HepG2 (cell line): ENCODE data around the gene TFF2. TPM values are rescaled to one million over a fixed set of nuclear protein-coding genes. Genes with fewer than 3 reads are reported as not detected.

Experiments used
- ARNTL ChIP-seq: sonication (generic); formaldehyde crosslinking; IDR thresholded peaks from 2 replicates; pipeline ENCODE4 v1.4.0; 2020; ENCODE audit warnings: mild to moderate bottlenecking, missing genetic modification reagents
- FOSL1 ChIP-seq: sonication (generic); formaldehyde crosslinking; IDR thresholded peaks from 2 replicates; pipeline ENCODE4 v1.9.0; 2021; ENCODE audit warnings: missing genetic modification reagents, borderline replicate concordance
- FOXK2 ChIP-seq: fragments of 450-650 bp; IDR thresholded peaks from 2 replicates; pipeline ENCODE4 v1.6.1; 2016
- MTF2 ChIP-seq: sonication (generic); formaldehyde crosslinking; IDR thresholded peaks from 2 replicates; pipeline ENCODE4 v1.5.0; 2020; ENCODE audit warnings: missing genetic modification reagents, borderline replicate concordance
- PITX1 ChIP-seq: sonication (generic); formaldehyde crosslinking; IDR thresholded peaks from 2 replicates; pipeline ENCODE4 v1.5.1; 2020; ENCODE audit warnings: mild to moderate bottlenecking, missing genetic modification reagents
- SATB2 ChIP-seq: sonication (generic); formaldehyde crosslinking; IDR thresholded peaks from 2 replicates; pipeline ENCODE4 v1.5.0; 2020; ENCODE audit warnings: missing genetic modification reagents
- SP2 ChIP-seq: sonication (generic); formaldehyde crosslinking; IDR thresholded peaks from 2 replicates; pipeline ENCODE4 v1.5.1; 2020; ENCODE audit warnings: mild to moderate bottlenecking, missing genetic modification reagents
- TAF1 ChIP-seq: sonication (generic); formaldehyde crosslinking; IDR thresholded peaks from 2 replicates; pipeline ENCODE4 v1.4.0; 2020; ENCODE audit warnings: missing genetic modification reagents
- polyA plus RNA-seq, 8 experiments: library from polyadenylated mRNA; depleted of rRNA in 3 of 8; stranded (reverse) in 7 of 8; unstranded in 1 of 8; fragments of >200 nt; fragmentation: Illumina TruSeq in 4 of 8; extraction: Trizol in 4 of 8; gene quantifications; 2 replicates each; pipeline versions ENCODE4 v1.2.1 to v1.2.3, GENCODE V29; 2011 to 2016; ENCODE audit warnings: low read depth in 4 of 8, missing spikeins in 1 of 8, mixed read lengths in 1 of 8; ENCODE audit not compliant: insufficient read depth in 1 of 8
- total RNA-seq, 5 experiments: library from RNA; depleted of rRNA; stranded (reverse); fragments of >200 nt; fragmentation: Illumina TruSeq; extraction: Trizol; gene quantifications; 2 replicates each; pipeline ENCODE4 v1.2.3, GENCODE V29; 2016; ENCODE audit warnings: low read depth in 1 of 5
- TF ChIP-seq, protein P1 (sequence below): sonication (generic); formaldehyde crosslinking; IDR thresholded peaks from 2 replicates; pipeline ENCODE4 v1.4.0; 2020; ENCODE audit warnings: mild to moderate bottlenecking, missing genetic modification reagents
- TF ChIP-seq, protein P2 (sequence below): sonication (generic); formaldehyde crosslinking; conservative IDR thresholded peaks from 2 replicates; pipeline ENCODE4 v1.8.0; 2022; ENCODE audit warnings: low read depth, missing genetic modification reagents
- TF ChIP-seq, protein P3 (sequence below): sonication (generic); formaldehyde crosslinking; IDR thresholded peaks from 2 replicates; pipeline ENCODE4 v1.9.0; 2022; ENCODE audit warnings: missing genetic modification reagents, mild to moderate bottlenecking, borderline replicate concordance
- TF ChIP-seq, protein P4 (sequence below): sonication (generic); formaldehyde crosslinking; IDR thresholded peaks from 2 replicates; pipeline ENCODE4 v1.4.0; 2020; ENCODE audit warnings: missing genetic modification reagents, borderline replicate concordance
- TF ChIP-seq, protein P5 (sequence below): sonication (generic); formaldehyde crosslinking; IDR thresholded peaks from 2 replicates; pipeline ENCODE4 v1.4.0; 2020; ENCODE audit warnings: missing genetic modification reagents, borderline replicate concordance
- TF ChIP-seq, protein P6 (sequence below): sonication (generic); formaldehyde crosslinking; IDR thresholded peaks from 2 replicates; pipeline ENCODE4 v1.4.0; 2020; ENCODE audit warnings: missing genetic modification reagents, borderline replicate concordance
- TF ChIP-seq, protein P7 (sequence below): sonication (generic); formaldehyde crosslinking; IDR thresholded peaks from 2 replicates; pipeline ENCODE4 v1.4.0; 2020; ENCODE audit warnings: mild to moderate bottlenecking, missing genetic modification reagents

The TFF2 gene
- total and polyA plus RNA-seq, 2 of the 13 experiments (the other 11 are each of a cell fraction or from before 2014, with no cell fraction given): 1.5 TPM; not detected in 1

DNA sequence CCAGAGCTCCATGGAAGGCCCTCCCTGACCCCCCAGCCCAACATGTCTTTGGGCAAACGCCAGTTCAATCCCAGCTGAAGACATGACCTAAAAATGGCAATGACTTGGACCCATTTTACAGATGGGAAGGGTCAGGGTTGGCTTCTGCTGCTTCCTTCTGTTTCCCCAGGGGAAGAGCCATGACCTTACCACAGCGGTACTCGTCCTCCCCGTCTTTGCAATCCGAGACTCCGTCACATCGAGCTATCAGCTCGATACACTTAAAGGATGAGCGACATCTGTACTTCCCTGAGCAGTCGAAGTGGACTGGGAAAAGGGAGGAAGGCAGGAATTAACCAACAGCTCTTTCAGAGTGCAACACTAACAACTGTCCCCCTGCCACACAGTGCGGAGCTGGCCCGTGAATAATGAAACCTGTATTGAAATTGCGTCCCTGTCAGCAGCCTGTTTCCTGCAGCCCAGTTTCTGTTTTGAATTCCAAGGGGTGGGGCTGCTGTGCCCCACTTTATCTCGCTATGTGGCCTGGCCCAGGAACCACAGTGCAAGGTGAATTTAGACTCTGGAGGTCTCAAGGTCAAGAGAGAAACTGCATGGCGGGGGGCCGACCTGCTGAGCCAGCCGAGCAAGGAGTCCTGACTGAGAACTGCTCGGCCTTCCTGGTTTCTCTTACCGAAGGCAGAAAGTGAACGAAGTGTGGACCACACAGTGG, 38.1 kb upstream of the TFF2 start (continued):
- TF ChIP-seq SATB2 (CRISPR knock-in tag) (no peak), FOXK2 (no peak), MTF2 (no peak), ARNTL (no peak), SP2 (CRISPR knock-in tag) (no peak), FOSL1 (CRISPR knock-in tag) (no peak), PITX1 (CRISPR knock-in tag) (no peak), TAF1 (CRISPR knock-in tag) (no peak; the same call in 1 of the 2 replicates)
- TF ChIP-seq, protein P1, sequence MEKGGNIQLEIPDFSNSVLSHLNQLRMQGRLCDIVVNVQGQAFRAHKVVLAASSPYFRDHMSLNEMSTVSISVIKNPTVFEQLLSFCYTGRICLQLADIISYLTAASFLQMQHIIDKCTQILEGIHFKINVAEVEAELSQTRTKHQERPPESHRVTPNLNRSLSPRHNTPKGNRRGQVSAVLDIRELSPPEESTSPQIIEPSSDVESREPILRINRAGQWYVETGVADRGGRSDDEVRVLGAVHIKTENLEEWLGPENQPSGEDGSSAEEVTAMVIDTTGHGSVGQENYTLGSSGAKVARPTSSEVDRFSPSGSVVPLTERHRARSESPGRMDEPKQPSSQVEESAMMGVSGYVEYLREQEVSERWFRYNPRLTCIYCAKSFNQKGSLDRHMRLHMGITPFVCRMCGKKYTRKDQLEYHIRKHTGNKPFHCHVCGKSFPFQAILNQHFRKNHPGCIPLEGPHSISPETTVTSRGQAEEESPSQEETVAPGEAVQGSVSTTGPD (CRISPR knock-in tag): no peak
- TF ChIP-seq, protein P2, sequence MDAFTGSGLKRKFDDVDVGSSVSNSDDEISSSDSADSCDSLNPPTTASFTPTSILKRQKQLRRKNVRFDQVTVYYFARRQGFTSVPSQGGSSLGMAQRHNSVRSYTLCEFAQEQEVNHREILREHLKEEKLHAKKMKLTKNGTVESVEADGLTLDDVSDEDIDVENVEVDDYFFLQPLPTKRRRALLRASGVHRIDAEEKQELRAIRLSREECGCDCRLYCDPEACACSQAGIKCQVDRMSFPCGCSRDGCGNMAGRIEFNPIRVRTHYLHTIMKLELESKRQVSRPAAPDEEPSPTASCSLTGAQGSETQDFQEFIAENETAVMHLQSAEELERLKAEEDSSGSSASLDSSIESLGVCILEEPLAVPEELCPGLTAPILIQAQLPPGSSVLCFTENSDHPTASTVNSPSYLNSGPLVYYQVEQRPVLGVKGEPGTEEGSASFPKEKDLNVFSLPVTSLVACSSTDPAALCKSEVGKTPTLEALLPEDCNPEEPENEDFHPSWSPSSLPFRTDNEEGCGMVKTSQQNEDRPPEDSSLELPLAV: no peak
- TF ChIP-seq, protein P3, sequence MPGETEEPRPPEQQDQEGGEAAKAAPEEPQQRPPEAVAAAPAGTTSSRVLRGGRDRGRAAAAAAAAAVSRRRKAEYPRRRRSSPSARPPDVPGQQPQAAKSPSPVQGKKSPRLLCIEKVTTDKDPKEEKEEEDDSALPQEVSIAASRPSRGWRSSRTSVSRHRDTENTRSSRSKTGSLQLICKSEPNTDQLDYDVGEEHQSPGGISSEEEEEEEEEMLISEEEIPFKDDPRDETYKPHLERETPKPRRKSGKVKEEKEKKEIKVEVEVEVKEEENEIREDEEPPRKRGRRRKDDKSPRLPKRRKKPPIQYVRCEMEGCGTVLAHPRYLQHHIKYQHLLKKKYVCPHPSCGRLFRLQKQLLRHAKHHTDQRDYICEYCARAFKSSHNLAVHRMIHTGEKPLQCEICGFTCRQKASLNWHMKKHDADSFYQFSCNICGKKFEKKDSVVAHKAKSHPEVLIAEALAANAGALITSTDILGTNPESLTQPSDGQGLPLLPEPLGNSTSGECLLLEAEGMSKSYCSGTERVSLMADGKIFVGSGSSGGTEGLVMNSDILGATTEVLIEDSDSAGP (CRISPR knock-in tag): peak; percentile 42; the same call in 1 of the 2 replicates
- TF ChIP-seq, protein P4, sequence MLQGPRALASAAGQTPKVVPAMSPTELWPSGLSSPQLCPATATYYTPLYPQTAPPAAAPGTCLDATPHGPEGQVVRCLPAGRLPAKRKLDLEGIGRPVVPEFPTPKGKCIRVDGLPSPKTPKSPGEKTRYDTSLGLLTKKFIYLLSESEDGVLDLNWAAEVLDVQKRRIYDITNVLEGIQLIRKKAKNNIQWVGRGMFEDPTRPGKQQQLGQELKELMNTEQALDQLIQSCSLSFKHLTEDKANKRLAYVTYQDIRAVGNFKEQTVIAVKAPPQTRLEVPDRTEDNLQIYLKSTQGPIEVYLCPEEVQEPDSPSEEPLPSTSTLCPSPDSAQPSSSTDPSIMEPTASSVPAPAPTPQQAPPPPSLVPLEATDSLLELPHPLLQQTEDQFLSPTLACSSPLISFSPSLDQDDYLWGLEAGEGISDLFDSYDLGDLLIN (CRISPR knock-in tag): no peak
- TF ChIP-seq, protein P5, sequence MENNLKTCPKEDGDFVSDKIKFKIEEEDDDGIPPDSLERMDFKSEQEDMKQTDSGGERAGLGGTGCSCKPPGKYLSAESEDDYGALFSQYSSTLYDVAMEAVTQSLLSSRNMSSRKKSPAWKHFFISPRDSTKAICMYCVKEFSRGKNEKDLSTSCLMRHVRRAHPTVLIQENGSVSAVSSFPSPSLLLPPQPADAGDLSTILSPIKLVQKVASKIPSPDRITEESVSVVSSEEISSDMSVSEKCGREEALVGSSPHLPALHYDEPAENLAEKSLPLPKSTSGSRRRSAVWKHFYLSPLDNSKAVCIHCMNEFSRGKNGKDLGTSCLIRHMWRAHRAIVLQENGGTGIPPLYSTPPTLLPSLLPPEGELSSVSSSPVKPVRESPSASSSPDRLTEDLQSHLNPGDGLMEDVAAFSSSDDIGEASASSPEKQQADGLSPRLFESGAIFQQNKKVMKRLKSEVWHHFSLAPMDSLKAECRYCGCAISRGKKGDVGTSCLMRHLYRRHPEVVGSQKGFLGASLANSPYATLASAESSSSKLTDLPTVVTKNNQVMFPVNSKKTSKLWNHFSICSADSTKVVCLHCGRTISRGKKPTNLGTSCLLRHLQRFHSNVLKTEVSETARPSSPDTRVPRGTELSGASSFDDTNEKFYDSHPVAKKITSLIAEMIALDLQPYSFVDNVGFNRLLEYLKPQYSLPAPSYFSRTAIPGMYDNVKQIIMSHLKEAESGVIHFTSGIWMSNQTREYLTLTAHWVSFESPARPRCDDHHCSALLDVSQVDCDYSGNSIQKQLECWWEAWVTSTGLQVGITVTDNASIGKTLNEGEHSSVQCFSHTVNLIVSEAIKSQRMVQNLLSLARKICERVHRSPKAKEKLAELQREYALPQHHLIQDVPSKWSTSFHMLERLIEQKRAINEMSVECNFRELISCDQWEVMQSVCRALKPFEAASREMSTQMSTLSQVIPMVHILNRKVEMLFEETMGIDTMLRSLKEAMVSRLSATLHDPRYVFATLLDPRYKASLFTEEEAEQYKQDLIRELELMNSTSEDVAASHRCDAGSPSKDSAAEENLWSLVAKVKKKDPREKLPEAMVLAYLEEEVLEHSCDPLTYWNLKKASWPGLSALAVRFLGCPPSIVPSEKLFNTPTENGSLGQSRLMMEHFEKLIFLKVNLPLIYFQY (CRISPR knock-in tag): no peak
- TF ChIP-seq, protein P6, sequence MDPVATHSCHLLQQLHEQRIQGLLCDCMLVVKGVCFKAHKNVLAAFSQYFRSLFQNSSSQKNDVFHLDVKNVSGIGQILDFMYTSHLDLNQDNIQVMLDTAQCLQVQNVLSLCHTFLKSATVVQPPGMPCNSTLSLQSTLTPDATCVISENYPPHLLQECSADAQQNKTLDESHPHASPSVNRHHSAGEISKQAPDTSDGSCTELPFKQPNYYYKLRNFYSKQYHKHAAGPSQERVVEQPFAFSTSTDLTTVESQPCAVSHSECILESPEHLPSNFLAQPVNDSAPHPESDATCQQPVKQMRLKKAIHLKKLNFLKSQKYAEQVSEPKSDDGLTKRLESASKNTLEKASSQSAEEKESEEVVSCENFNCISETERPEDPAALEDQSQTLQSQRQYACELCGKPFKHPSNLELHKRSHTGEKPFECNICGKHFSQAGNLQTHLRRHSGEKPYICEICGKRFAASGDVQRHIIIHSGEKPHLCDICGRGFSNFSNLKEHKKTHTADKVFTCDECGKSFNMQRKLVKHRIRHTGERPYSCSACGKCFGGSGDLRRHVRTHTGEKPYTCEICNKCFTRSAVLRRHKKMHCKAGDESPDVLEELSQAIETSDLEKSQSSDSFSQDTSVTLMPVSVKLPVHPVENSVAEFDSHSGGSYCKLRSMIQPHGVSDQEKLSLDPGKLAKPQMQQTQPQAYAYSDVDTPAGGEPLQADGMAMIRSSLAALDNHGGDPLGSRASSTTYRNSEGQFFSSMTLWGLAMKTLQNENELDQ (CRISPR knock-in tag): no peak
- TF ChIP-seq, protein P7, sequence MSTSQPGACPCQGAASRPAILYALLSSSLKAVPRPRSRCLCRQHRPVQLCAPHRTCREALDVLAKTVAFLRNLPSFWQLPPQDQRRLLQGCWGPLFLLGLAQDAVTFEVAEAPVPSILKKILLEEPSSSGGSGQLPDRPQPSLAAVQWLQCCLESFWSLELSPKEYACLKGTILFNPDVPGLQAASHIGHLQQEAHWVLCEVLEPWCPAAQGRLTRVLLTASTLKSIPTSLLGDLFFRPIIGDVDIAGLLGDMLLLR (CRISPR knock-in tag): no peak
